ENCODE measurements around the gene BTN2A1. TPM values are rescaled to one million over a fixed set of nuclear protein-coding genes. Genes with fewer than 3 reads are reported as not detected.

BTN2A1 gene
- total RNA-seq, 6 experiments from 2014 or later, result 29.2 to 35.4 (median 33.0) TPM

DNA sequence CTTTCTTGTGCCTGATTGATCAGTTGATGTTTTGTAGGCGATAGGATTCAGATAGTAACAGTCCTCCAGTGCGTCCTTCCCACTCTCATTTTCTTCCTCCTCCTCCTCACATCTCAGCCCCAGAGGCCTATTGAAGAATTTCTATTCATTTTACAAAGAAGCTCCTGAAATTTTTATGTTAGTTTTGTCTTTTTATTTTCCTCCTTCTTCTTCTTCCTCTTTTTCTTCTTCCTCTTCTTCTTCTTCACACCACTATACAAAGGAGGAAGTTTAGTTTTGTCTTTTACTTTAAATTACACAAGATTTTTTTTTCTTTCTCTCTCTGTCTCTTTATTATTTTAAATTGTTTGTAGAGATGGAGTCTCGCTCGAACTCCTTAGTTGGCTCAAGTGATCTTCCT is 19.1 kb downstream of the BTN2A1 start:
- no peak for DNase-seq
- H3K4me3 Mint-ChIP-seq, result no peak overlapping the region; the same call in 1 of the 2 replicates
- H3K4me1 Mint-ChIP-seq (ENCODE audit: low read depth), result peaks cover 55% of the 10 kb centered on the region
- TF ChIP-seq CTCF (IDR thresholded peaks at IDR 0.05), result no peak
- peaks cover 3% of the 10 kb centered on the region for H3K36me3 Mint-ChIP-seq (ENCODE audit: low read depth)
- H3K27me3 Mint-ChIP-seq (ENCODE audit: insufficient read depth), result peaks cover 1% of the 10 kb centered on the region; the same call in 1 of the 2 replicates
- no peaks in the 10 kb centered on the region for H3K9me3 Mint-ChIP-seq
- H3K27ac Mint-ChIP-seq, result peak overlapping the region; percentile 19

GRCh38 chr6:26477426-26477825 is 19.7 kb downstream of the BTN2A1 start:
- peaks cover 1% of the 10 kb centered on the region; the same call in 1 of the 2 replicates for H3K27me3 Mint-ChIP-seq (ENCODE audit: insufficient read depth)
- H3K4me3 Mint-ChIP-seq, result no peak overlapping the region
- H3K36me3 Mint-ChIP-seq (ENCODE audit: low read depth), result no peaks in the 10 kb centered on the region; the same call in 1 of the 2 replicates
- H3K4me1 Mint-ChIP-seq (ENCODE audit: low read depth), result peaks cover 55% of the 10 kb centered on the region
- H3K27ac Mint-ChIP-seq, result peak overlapping the region; percentile 19; the same call in 1 of the 2 replicates
- no peak for TF ChIP-seq CTCF (IDR thresholded peaks at IDR 0.05)
- no peak for DNase-seq
- no peaks in the 10 kb centered on the region for H3K9me3 Mint-ChIP-seq

DNA sequence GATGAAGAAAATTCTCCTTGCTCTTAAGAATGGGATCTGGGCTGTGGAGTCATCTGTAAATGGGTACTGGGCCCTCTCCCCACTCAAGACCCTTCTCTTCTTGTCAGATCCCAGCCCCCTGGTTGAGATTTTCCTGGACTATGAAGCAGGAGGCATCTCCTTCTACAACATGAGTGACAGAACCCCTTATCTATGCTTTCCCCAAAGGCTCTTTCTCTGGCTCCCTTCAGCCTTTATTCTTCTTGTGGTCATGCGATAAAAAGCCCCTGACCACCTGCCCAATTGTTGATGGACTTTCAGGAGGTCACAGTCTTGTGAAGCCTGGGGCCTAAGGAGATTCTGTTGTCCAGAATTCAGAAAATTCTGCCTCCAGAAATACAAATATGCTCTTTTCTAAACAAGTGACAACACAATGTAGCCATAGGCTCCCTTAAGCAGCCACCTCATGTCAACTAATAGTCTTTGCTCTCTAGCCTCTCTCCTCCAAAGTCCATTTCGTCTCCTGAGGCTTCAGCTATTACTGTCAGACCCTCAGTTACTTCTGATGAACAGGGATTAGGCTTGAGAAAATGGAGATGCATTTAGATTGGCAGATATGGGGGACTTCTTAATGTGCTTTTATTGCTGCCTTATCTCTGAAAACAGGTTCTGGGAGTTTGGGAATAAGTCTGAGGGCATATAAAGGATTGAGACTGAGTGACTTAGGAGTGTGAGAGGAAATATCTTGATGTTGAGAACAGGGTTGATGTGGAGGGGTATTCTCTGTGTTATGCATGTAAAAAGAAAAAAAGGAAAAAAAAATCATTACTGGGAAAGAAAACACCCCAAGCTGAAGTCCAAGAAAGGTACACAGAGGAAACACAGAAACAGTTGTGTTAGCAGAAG is 20.6 kb downstream of the BTN2A1 start:
- Mint-ChIP-seq H3K27ac (no peak overlapping the region), H3K27me3 (ENCODE audit: insufficient read depth) (peaks cover 1% of the 10 kb centered on the region; the same call in 1 of the 2 replicates), H3K36me3 (ENCODE audit: low read depth) (no peaks in the 10 kb centered on the region; the same call in 1 of the 2 replicates), H3K9me3 (no peaks in the 10 kb centered on the region), H3K4me3 (no peak overlapping the region), H3K4me1 (ENCODE audit: low read depth) (peaks cover 46% of the 10 kb centered on the region)
- no peak for DNase-seq
- no peak for TF ChIP-seq CTCF (IDR thresholded peaks at IDR 0.05)

GRCh38 chr6:26478985-26479278 is 21.2 kb downstream of the BTN2A1 start:
- Mint-ChIP-seq H3K4me3 (no peak overlapping the region), H3K9me3 (no peaks in the 10 kb centered on the region), H3K36me3 (ENCODE audit: low read depth) (no peaks in the 10 kb centered on the region; the same call in 1 of the 2 replicates), H3K27me3 (ENCODE audit: insufficient read depth) (peaks cover 1% of the 10 kb centered on the region; the same call in 1 of the 2 replicates), H3K27ac (peak overlapping the region; percentile 14; the same call in 1 of the 2 replicates), H3K4me1 (ENCODE audit: low read depth) (peaks cover 41% of the 10 kb centered on the region)
- no peak for DNase-seq
- TF ChIP-seq CTCF (IDR thresholded peaks at IDR 0.05), result no peak

DNA sequence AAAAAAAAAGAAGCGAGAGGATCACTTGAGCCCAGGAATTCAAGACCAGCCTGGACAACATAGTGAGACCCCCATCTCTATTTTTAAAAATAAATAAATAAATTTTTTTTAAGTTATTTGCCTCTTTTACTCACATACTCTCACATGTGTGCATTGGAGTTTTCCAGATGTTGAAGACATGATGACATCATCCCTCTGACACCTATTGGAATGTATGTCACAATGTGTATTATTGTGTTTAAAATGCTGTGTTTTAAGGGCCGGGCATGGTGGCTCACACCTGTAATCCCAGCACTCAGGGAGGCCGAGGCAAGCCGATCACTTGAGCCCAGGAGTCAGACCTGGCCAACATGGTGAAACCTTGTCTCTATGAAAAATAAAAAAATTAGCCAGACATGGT is 24.6 kb downstream of the BTN2A1 start:
- 0 out of 2 replicates have a peak, but pooled peaks cover under 1% of the 10 kb centered on the region for H3K36me3 Mint-ChIP-seq (ENCODE audit: low read depth)
- H3K4me3 Mint-ChIP-seq, result no peak overlapping the region
- H3K27me3 Mint-ChIP-seq (ENCODE audit: insufficient read depth), result peaks cover 6% of the 10 kb centered on the region; the same call in 1 of the 2 replicates
- no peak overlapping the region for H3K27ac Mint-ChIP-seq
- peaks cover 12% of the 10 kb centered on the region for H3K4me1 Mint-ChIP-seq (ENCODE audit: low read depth)
- TF ChIP-seq CTCF (IDR thresholded peaks at IDR 0.05), result no peak
- no peaks in the 10 kb centered on the region; the same call in 1 of the 2 replicates for H3K9me3 Mint-ChIP-seq
- no peak for DNase-seq

All from HFFc6 (cell line).